GM23338 (cell line): ENCODE results near the gene NDUFAF8. TPM values are rescaled to one million over a fixed set of nuclear protein-coding genes. Genes with fewer than 3 reads are reported as not detected.

ENCODE experiments used
- ATAC-seq: fragments of 200-7000 bp; cut with Tn5 transposase; 3 replicates; pipeline ENCODE4 v1.9.1; 2020
- DNase-seq: peaks from one replicate; pipeline ENCODE4 v3.0.0-alpha.2; 2015; ENCODE audit warnings: low spot score
- H2AFZ ChIP-seq: fragments of 200-600 bp; sonication (generic); 2 replicates; pipeline ENCODE4 v1.8.0; 2016; ENCODE audit warnings: antibody characterized with exemption, mild to moderate bottlenecking, moderate library complexity
- H3F3A ChIP-seq: fragments of 200-600 bp; sonication (generic); replicated peaks from 2 replicates; pipeline ENCODE4 v1.8.0; 2017; ENCODE audit warnings: antibody characterized with exemption, mixed run types, low read depth
- H3K27ac ChIP-seq: fragments of 200-600 bp; sonication (generic); 2 replicates; pipeline ENCODE4 v1.6.1; 2016; ENCODE audit warnings: low read depth
- H3K27me3 ChIP-seq: fragments of 200-600 bp; sonication (generic); 2 replicates; pipeline ENCODE4 v1.8.0; 2016; ENCODE audit warnings: mild to moderate bottlenecking, mixed run types, moderate library complexity; ENCODE audit not compliant: insufficient read depth
- H3K36me3 ChIP-seq: fragments of 200-600 bp; sonication (generic); 2 replicates; pipeline ENCODE4 v1.8.0; 2016; ENCODE audit warnings: mild to moderate bottlenecking; ENCODE audit not compliant: insufficient read depth
- H3K4me1 ChIP-seq: fragments of 200-600 bp; sonication (generic); 2 replicates; pipeline ENCODE4 v1.8.0; 2016; ENCODE audit warnings: mild to moderate bottlenecking, moderate library complexity; ENCODE audit not compliant: insufficient read depth
- H3K4me2 ChIP-seq: fragments of 200-600 bp; sonication (generic); 2 replicates; pipeline ENCODE4 v1.7.1; 2017; ENCODE audit warnings: mixed run types
- H3K4me3 ChIP-seq: fragments of 200-600 bp; sonication (generic); 2 replicates; pipeline ENCODE4 v1.6.1; 2016; ENCODE audit warnings: mixed run types
- H3K79me2 ChIP-seq: fragments of 200-600 bp; sonication (generic); replicated peaks from 2 replicates; pipeline ENCODE4 v1.8.0; 2017; ENCODE audit warnings: mild to moderate bottlenecking; ENCODE audit not compliant: insufficient read depth
- H3K9me2 ChIP-seq: fragments of 200-600 bp; sonication (generic); 2 replicates; pipeline ENCODE4 v1.8.0; 2017; ENCODE audit not compliant: insufficient read depth
- H4K20me1 ChIP-seq: fragments of 200-600 bp; sonication (generic); replicated peaks from 2 replicates; pipeline ENCODE4 v1.8.0; 2017; ENCODE audit warnings: mild to moderate bottlenecking; ENCODE audit not compliant: insufficient read depth
- H3K27ac Mint-ChIP-seq: 2 replicates; pipeline ENCODE4 v1.8.0; 2020; ENCODE audit warnings: inconsistent platforms, mild to moderate bottlenecking, moderate library complexity, mixed read lengths
- H3K27me3 Mint-ChIP-seq: 3 replicates; pipeline ENCODE4 v1.8.0; 2022; ENCODE audit warnings: low read depth, mild to moderate bottlenecking, moderate library complexity, mixed read lengths, inconsistent platforms; ENCODE audit not compliant: insufficient read depth, poor library complexity
- H3K36me3 Mint-ChIP-seq: 3 replicates; pipeline ENCODE4 v1.8.0; 2021; ENCODE audit warnings: low read depth, mild to moderate bottlenecking, inconsistent platforms, moderate library complexity, mixed read lengths
- H3K4me1 Mint-ChIP-seq: 3 replicates; pipeline ENCODE4 v1.8.0; 2020; ENCODE audit warnings: mild to moderate bottlenecking, inconsistent platforms, mixed read lengths
- H3K4me3 Mint-ChIP-seq: 3 replicates; pipeline ENCODE4 v1.8.0; 2021; ENCODE audit warnings: moderate library complexity, mild to moderate bottlenecking, inconsistent platforms, mixed read lengths
- H3K9me3 Mint-ChIP-seq: 3 replicates; pipeline ENCODE4 v1.8.0; 2020; ENCODE audit warnings: moderate library complexity, mild to moderate bottlenecking, inconsistent platforms, mixed read lengths
- CREB1 ChIP-seq: fragments of 250-450 bp; sonication (Bioruptor Pico); IDR thresholded peaks from 2 replicates; pipeline ENCODE4 v1.5.0; 2020; ENCODE audit warnings: low read depth, mild to moderate bottlenecking, moderate library complexity
- ETS1 ChIP-seq: IDR thresholded peaks from 2 replicates; pipeline ENCODE4 v1.6.1; 2016; ENCODE audit warnings: antibody characterized with exemption
- EZH2 ChIP-seq: fragments of 200-600 bp; sonication (generic); IDR thresholded peaks from one replicate; pipeline ENCODE4 v1.8.0; 2017; ENCODE audit warnings: antibody characterized with exemption, mild to moderate bottlenecking, low read depth; ENCODE audit not compliant: unreplicated experiment
- JUNB ChIP-seq: IDR thresholded peaks from one replicate; pipeline ENCODE4 v1.6.1; 2016; ENCODE audit warnings: antibody characterized with exemption; ENCODE audit not compliant: unreplicated experiment
- NANOG ChIP-seq: IDR thresholded peaks from 2 replicates; pipeline ENCODE4 v1.6.1; 2016; ENCODE audit warnings: antibody characterized with exemption, borderline replicate concordance
- REST ChIP-seq: IDR thresholded peaks from one replicate; pipeline ENCODE4 v1.6.1; 2018; ENCODE audit warnings: antibody characterized with exemption; ENCODE audit not compliant: unreplicated experiment
- ZNF114 ChIP-seq: fragments of 250-450 bp; sonication (Bioruptor Pico); IDR thresholded peaks from 2 replicates; pipeline ENCODE4 v1.5.0; 2020; ENCODE audit warnings: mild to moderate bottlenecking, moderate library complexity
- ZNF331 ChIP-seq: fragments of 250-450 bp; sonication (Bioruptor Pico); IDR thresholded peaks from 2 replicates; pipeline ENCODE4 v1.5.0; 2020; ENCODE audit warnings: low read depth, mild to moderate bottlenecking, moderate library complexity
- polyA plus RNA-seq: library from polyadenylated mRNA; unstranded; fragments of >200 nt; fragmentation: Nextera tagmentation; extraction: Ambion mirVana; gene quantifications from 2 replicates; pipeline ENCODE4 v1.2.1, GENCODE V29; 2016
- total RNA-seq: library from RNA; depleted of rRNA; stranded (reverse); fragments of >200 nt; shearing (Covaris generic); gene quantifications from 2 replicates; pipeline ENCODE4 v1.2.3, GENCODE V29; 2014

The NDUFAF8 gene
- total and polyA plus RNA-seq, 2 experiments from 2014 or later: 21.5 to 156 TPM

GRCh38 chr17:81196505-81197408 lies 42.4 kb upstream of the NDUFAF8 start (continued):
- TF ChIP-seq NANOG: no peak
- TF ChIP-seq EZH2: no peak
- no peak for TF ChIP-seq REST
- no peak for TF ChIP-seq ZNF114 (CRISPR knock-in tag)
- no peak for TF ChIP-seq ZNF331 (CRISPR knock-in tag)

GRCh38 chr17:81197409-81197795 lies 41.7 kb upstream of the NDUFAF8 start:
- Histone ChIP-seq H3K79me2 (no peaks in the 10 kb centered on the region), H3K27ac (no peak overlapping the region), H2AFZ (no peak overlapping the region), H3K36me3 (no peaks in the 10 kb centered on the region; the same call in 1 of the 2 replicates), H3K4me3 (no peak overlapping the region), H3F3A (no peaks in the 10 kb centered on the region), H3K9me2 (no peaks in the 10 kb centered on the region), H3K27me3 (no peaks in the 10 kb centered on the region), H3K4me1 (no peaks in the 10 kb centered on the region), H3K4me2 (no peak overlapping the region), H4K20me1 (no peaks in the 10 kb centered on the region)
- no peak for TF ChIP-seq CREB1
- TF ChIP-seq EZH2: no peak
- no peak for TF ChIP-seq NANOG
- Mint-ChIP-seq H3K27me3 (peaks cover 2% of the 10 kb centered on the region), H3K36me3 (peaks cover 12% of the 10 kb centered on the region; the same call in 2 of the 3 replicates), H3K9me3 (no peaks in the 10 kb centered on the region), H3K27ac (no peak overlapping the region), H3K4me3 (no peak overlapping the region), H3K4me1 (no peaks in the 10 kb centered on the region)
- DNase-seq (no peak), ATAC-seq (no peak)

- no peak for ATAC-seq
- Mint-ChIP-seq H3K9me3 (no peaks in the 10 kb centered on the region), H3K4me3 (no peak overlapping the region), H3K4me1 (no peaks in the 10 kb centered on the region), H3K27ac (no peak overlapping the region), H3K36me3 (peaks cover 12% of the 10 kb centered on the region; the same call in 2 of the 3 replicates), H3K27me3 (peaks cover 4% of the 10 kb centered on the region)
- no peaks in the 10 kb centered on the region for H3K27me3 ChIP-seq
- H3K27ac ChIP-seq: no peak overlapping the region
- no peaks in the 10 kb centered on the region for H3F3A ChIP-seq
- H3K79me2 ChIP-seq: no peaks in the 10 kb centered on the region
- H3K36me3 ChIP-seq: no peaks in the 10 kb centered on the region; the same call in 1 of the 2 replicates
- no peak overlapping the region for H3K4me3 ChIP-seq
- H3K9me2 ChIP-seq: no peaks in the 10 kb centered on the region
- no peak overlapping the region for H2AFZ ChIP-seq
- H3K4me2 ChIP-seq: no peak overlapping the region
- no peak for DNase-seq
- H4K20me1 ChIP-seq: no peaks in the 10 kb centered on the region
- no peaks in the 10 kb centered on the region for H3K4me1 ChIP-seq
- TF ChIP-seq JUNB (no peak), ETS1 (no peak), EZH2 (no peak)
Observed at GRCh38 chr17:81197831-81198490, 41.2 kb upstream of the NDUFAF8 start.
